Tibial artery (tissue), 4 donors: ENCODE results near the gene MAN2B2.

Experiments used
- DNase-seq, 2 donors: peaks; one replicate each; pipeline ENCODE4 v3.0.0-alpha.2; 2019
- H3K27ac ChIP-seq, 2 donors: fragments of 200-600 bp; sonication (generic) in 1 of 2; 1 replicate in 1 of 2; 2 replicates in 1 of 2; pipeline ENCODE4 v1.5.1; 2018 to 2019; ENCODE audit warnings: mild to moderate bottlenecking in 1 of 2
- H3K27me3 ChIP-seq, 2 donors: fragments of 200-600 bp; sonication (generic) in 1 of 2; one replicate each; pipeline versions ENCODE4 v1.5.1 to v1.6.0; 2016 to 2019
- H3K36me3 ChIP-seq, 3 donors: fragments of 200-600 bp; sonication (generic) in 2 of 3; one replicate each; pipeline ENCODE4 v1.5.1; 2016 to 2019; ENCODE audit warnings: mild to moderate bottlenecking in 2 of 3
- H3K4me1 ChIP-seq, 4 donors: fragments of 200-600 bp; sonication (generic) in 2 of 4; 1 replicate in 3 of 4; 2 replicates in 1 of 4; pipeline ENCODE4 v1.5.1; 2016 to 2019
- H3K4me3 ChIP-seq, 2 donors: fragments of 200-600 bp; sonication (generic) in 1 of 2; 1 replicate in 1 of 2; 2 replicates in 1 of 2; pipeline ENCODE4 v1.5.1; 2018 to 2019; ENCODE audit warnings: mild to moderate bottlenecking in 2 of 2
- H3K9me3 ChIP-seq, 3 donors: fragments of 200-600 bp; sonication (generic) in 1 of 3; one replicate each; pipeline ENCODE4 v1.5.1; 2016 to 2019
- CTCF ChIP-seq, 2 experiments: fragments of 200-600 bp in 1 of 2; fragments of 450-650 bp in 1 of 2; IDR thresholded peaks; one replicate each; pipeline ENCODE4 v1.5.1; 2017 to 2019; ENCODE audit warnings: antibody characterized with exemption in 2 of 2, mild to moderate bottlenecking in 1 of 2, moderate library complexity in 1 of 2
- intact Hi-C: fragments of 100-400 bp; cut with DNase I; formaldehyde crosslinking; loops from one replicate; pipeline ENCODE4 v1.15.0; 2023; ENCODE audit warnings: low total_unique reads

Gene MAN2B2

DNA sequence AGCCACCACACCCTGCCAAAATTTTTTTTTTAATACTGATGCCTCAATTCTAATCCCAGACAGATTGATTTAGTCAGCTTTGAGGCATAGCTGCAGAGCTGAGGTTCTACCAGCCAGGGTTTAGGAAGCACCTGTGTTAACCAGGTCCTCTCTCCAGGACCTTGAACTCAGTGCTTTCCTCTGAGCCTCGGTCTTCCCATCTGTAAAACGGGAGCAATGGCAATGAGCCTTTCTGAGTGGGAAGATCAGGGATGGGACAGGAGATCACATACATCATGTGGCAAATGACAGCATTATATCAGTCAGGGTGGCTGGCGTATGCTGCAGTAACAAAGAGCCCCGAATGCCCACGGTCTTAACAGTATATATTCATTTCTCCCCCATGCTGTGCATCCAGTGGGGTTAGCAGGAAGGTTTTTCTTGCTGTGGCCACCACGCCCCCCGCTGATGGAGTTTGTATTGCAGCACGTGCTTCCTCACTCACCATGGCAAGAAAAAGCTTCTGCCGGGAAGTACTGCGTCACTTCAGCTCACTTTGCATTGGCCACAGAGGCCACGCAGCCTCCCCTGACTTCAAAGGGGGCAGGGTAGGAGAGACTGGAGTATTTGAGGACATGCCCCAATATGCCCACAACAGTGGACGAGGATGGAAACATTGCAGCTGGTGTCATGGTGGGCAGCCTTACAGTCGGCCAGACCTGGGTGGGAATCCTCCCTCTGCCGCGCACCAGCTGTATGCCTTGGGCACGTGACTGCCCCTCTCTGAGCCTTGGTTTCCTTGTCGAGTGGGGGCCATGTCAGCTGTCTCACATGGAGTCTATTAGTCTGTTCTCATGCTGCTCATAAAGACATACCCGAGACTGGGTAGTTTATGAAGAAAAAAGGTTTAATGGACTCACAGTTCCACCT, 41.4 kb downstream of the MAN2B2 start:
- no peak for DNase-seq

GRCh38 chr4:6617246-6617645, 42.3 kb downstream of the MAN2B2 start:
- no peaks in the 10 kb centered on the region for H3K9me3 ChIP-seq
- peaks cover 52 to 97% (median 76%) of the 10 kb centered on the region in 3 donors for H3K36me3 ChIP-seq
- DNase-seq: no peak
- no peaks in the 10 kb centered on the region for H3K27me3 ChIP-seq
- intact Hi-C loops: no loop called here
- TF ChIP-seq CTCF (IDR thresholded peaks at IDR 0.05): no peak
- H3K4me3 ChIP-seq: no peak overlapping the region
- no peaks in the 10 kb centered on the region for H3K4me1 ChIP-seq
- H3K27ac ChIP-seq: no peak overlapping the region

More for the DNA sequence above, 41.4 kb downstream of the MAN2B2 start:
- H3K27ac ChIP-seq: no peak overlapping the region
- intact Hi-C loops: no loop called here
- peaks cover 57 to 100% (median 82%) of the 10 kb centered on the region in 3 donors for H3K36me3 ChIP-seq
- TF ChIP-seq CTCF (IDR thresholded peaks at IDR 0.05): no peak
- no peak overlapping the region for H3K4me3 ChIP-seq
- no peaks in the 10 kb centered on the region for H3K9me3 ChIP-seq
- no peaks in the 10 kb centered on the region for H3K27me3 ChIP-seq
- H3K4me1 ChIP-seq: no peaks in the 10 kb centered on the region

DNA sequence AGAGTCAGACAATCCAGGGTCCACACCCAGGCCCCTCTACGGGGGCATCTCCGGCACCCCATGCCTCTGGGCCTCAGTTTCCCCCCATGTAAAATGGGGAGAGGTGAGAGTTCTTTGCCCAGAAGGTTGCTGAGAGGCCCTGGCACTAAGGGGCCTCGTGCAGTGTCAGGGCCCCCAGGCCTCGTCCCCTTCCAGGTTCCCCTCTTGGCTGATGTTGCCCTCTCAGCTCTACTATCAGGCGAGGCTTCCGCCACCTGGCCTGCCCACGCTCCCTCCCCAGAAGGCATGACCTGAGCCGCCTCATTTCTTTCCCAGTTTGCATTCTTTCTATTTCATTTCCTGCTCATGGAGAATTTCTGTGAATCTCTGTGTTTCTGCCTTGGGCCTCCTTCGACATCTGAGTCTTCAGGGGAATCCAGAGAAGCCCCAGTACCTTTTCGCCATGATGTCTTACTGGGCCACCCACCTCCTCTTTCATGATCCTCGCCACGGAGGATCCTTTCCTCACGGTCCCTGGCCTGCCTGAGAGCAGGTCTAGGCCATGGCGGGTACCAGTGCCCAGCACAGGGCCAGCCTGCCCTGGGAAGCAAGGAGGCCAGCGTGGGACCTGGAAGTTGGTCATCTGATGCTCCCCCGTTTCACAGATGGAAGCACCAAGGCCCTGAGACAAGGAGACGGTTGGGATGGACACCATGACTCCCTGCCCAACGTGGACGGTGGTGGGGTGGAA, 43.6 kb downstream of the MAN2B2 start:
- H3K36me3 ChIP-seq: peaks cover 48 to 84% (median 68%) of the 10 kb centered on the region in 3 donors
- intact Hi-C loops: no loop called here

DNA sequence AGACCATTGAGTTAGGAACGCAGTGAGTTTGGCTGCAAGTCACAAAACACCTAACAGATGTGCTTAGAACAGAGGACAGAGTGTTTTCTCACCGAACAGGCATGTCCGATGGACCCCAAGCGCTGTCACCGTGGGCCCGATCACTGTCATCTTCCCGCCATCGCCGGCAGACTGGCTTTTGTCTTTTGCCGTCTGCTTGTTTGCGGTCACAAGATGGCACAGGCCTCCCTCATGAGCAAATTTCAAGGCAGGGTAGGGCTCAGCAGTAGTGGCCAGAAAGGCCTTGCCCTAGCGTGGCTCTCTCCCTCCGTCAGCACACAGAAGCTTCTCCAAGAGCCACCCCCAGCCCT, 44.1 kb downstream of the MAN2B2 start:
- Histone ChIP-seq H3K36me3 (peaks cover 45 to 79% (median 66%) of the 10 kb centered on the region in 3 donors), H3K4me1 (no peaks in the 10 kb centered on the region), H3K27me3 (no peaks in the 10 kb centered on the region), H3K4me3 (no peak overlapping the region), H3K9me3 (no peaks in the 10 kb centered on the region), H3K27ac (no peak overlapping the region)
- DNase-seq: no peak
- intact Hi-C loops: no loop called here
- TF ChIP-seq CTCF (IDR thresholded peaks at IDR 0.05): no peak

More for the DNA sequence above, 43.6 kb downstream of the MAN2B2 start:
- H3K4me3 ChIP-seq: no peak overlapping the region
- no peak for TF ChIP-seq CTCF (IDR thresholded peaks at IDR 0.05)
- no peak for DNase-seq
- H3K4me1 ChIP-seq: no peaks in the 10 kb centered on the region
- H3K9me3 ChIP-seq: no peaks in the 10 kb centered on the region
- H3K27me3 ChIP-seq: no peaks in the 10 kb centered on the region
- no peak overlapping the region for H3K27ac ChIP-seq

GRCh38 chr4:6619466-6620255, 44.7 kb downstream of the MAN2B2 start:
- peaks cover 39 to 73% (median 62%) of the 10 kb centered on the region in 3 donors for H3K36me3 ChIP-seq

More at GRCh38 chr4:6619466-6620255, 44.7 kb downstream of the MAN2B2 start:
- TF ChIP-seq CTCF (IDR thresholded peaks at IDR 0.05): no peak
- no peak for DNase-seq
- no peaks in the 10 kb centered on the region for H3K4me1 ChIP-seq
- intact Hi-C loops: no loop called here
- H3K4me3 ChIP-seq: no peak overlapping the region
- no peak overlapping the region for H3K27ac ChIP-seq
- H3K27me3 ChIP-seq: no peaks in the 10 kb centered on the region
- no peaks in the 10 kb centered on the region for H3K9me3 ChIP-seq
